A673 (cell line): ENCODE measurements around the gene NR1H2.

ENCODE experiments used
- CTCF ChIP-seq: fragments of 300-800, 200-600 bp; sonication (generic); conservative IDR thresholded peaks from 2 replicates; pipeline ENCODE4 v1.5.1; 2017; ENCODE audit warnings: low read depth, mild to moderate bottlenecking, antibody characterized with exemption, low read length, moderate library complexity, mixed read lengths
- EZH2 ChIP-seq: fragments of 200-600 bp; sonication (generic); IDR thresholded peaks from 2 replicates; pipeline ENCODE4 v1.6.1; 2017; ENCODE audit warnings: borderline replicate concordance, low read depth, mild to moderate bottlenecking, mixed read lengths, antibody characterized with exemption, low read length; ENCODE audit not compliant: poor library complexity, severe bottlenecking

GRCh38 chr19:50394017-50394416 lies 17.8 kb downstream of the NR1H2 start:
- TF ChIP-seq CTCF (no peak), EZH2 (no peak)
